Suprapubic skin (tissue), 4 donors: ENCODE data around the gene SH3RF1. TPM values are rescaled to one million over a fixed set of nuclear protein-coding genes. Genes with fewer than 3 reads are reported as not detected.

Experiments used
- DNase-seq, 2 donors: peaks; one replicate each; pipeline ENCODE4 v3.0.0-alpha.2; 2019; ENCODE audit warnings: low spot score in 2 of 2
- H3K27ac ChIP-seq: fragments of 200-600 bp; sonication (generic); one replicate; pipeline ENCODE4 v1.5.1; 2019
- H3K27me3 ChIP-seq: fragments of 200-600 bp; sonication (generic); one replicate; pipeline ENCODE4 v1.5.1; 2019
- H3K36me3 ChIP-seq: fragments of 200-600 bp; sonication (generic); one replicate; pipeline ENCODE4 v1.5.1; 2019
- H3K4me1 ChIP-seq: fragments of 200-600 bp; sonication (generic); one replicate; pipeline ENCODE4 v1.5.1; 2019
- H3K4me3 ChIP-seq: fragments of 200-600 bp; sonication (generic); one replicate; pipeline ENCODE4 v1.5.1; 2019; ENCODE audit warnings: mild to moderate bottlenecking
- H3K9me3 ChIP-seq: fragments of 200-600 bp; sonication (generic); one replicate; pipeline ENCODE4 v1.5.1; 2019
- EP300 ChIP-seq: sonication (generic); formaldehyde crosslinking; IDR thresholded peaks from one replicate; pipeline ENCODE4 v1.6.1; 2017; ENCODE audit warnings: antibody characterized with exemption
- POLR2A ChIP-seq, 2 donors: fragments of 450-650 bp; IDR thresholded peaks; one replicate each; pipeline ENCODE4 v1.6.1; 2017; ENCODE audit warnings: antibody characterized with exemption in 2 of 2, mild to moderate bottlenecking in 2 of 2, moderate library complexity in 2 of 2
- POLR2AphosphoS5 ChIP-seq, 3 donors: sonication (generic); formaldehyde crosslinking; IDR thresholded peaks; one replicate each; pipeline ENCODE4 v1.6.1; 2017; ENCODE audit warnings: antibody characterized with exemption in 3 of 3
- WGBS: methylation state at CpG from one replicate; pipeline ENCODE4 v1.1.5; 2018; 5-methylcytosine and 5-hydroxymethylcytosine counted together
- total RNA-seq, 4 donors: library from RNA; depleted of rRNA; stranded (reverse); fragments of >200 nt; gene quantifications; one replicate each; pipeline ENCODE4 v1.1.0, GENCODE V29; 2016
- TF ChIP-seq, protein P1 (sequence below), 2 donors: fragments of 200-600 bp in 1 of 2; fragments of 450-650 bp in 1 of 2; sonication (generic) in 1 of 2; IDR thresholded peaks; one replicate each; pipeline ENCODE4 v1.5.1; 2016 to 2019; ENCODE audit warnings: antibody characterized with exemption in 2 of 2, mild to moderate bottlenecking in 1 of 2, moderate library complexity in 1 of 2

The SH3RF1 gene
- total RNA-seq, 4 donors from 2014 or later = 10.8 to 18.1 (median 15.0) TPM

- DNase-seq = no peak
- Histone ChIP-seq H3K27me3 (no peaks in the 10 kb centered on the region), H3K36me3 (peaks cover 21% of the 10 kb centered on the region), H3K27ac (no peak overlapping the region), H3K4me1 (peaks cover 5% of the 10 kb centered on the region), H3K4me3 (no peak overlapping the region), H3K9me3 (no peaks in the 10 kb centered on the region)
- WGBS = 91% methylated on average over 2 of the region's 2 CpGs
- TF ChIP-seq POLR2AphosphoS5 (IDR thresholded peaks at IDR 0.05) (no peak), EP300 (no peak), POLR2A (IDR thresholded peaks at IDR 0.05) (no peak)
- TF ChIP-seq, protein P1, sequence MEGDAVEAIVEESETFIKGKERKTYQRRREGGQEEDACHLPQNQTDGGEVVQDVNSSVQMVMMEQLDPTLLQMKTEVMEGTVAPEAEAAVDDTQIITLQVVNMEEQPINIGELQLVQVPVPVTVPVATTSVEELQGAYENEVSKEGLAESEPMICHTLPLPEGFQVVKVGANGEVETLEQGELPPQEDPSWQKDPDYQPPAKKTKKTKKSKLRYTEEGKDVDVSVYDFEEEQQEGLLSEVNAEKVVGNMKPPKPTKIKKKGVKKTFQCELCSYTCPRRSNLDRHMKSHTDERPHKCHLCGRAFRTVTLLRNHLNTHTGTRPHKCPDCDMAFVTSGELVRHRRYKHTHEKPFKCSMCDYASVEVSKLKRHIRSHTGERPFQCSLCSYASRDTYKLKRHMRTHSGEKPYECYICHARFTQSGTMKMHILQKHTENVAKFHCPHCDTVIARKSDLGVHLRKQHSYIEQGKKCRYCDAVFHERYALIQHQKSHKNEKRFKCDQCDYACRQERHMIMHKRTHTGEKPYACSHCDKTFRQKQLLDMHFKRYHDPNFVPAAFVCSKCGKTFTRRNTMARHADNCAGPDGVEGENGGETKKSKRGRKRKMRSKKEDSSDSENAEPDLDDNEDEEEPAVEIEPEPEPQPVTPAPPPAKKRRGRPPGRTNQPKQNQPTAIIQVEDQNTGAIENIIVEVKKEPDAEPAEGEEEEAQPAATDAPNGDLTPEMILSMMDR (IDR thresholded peaks at IDR 0.05) = no peak
Observed at GRCh38 chr4:169098054-169098497, 172.7 kb downstream of the SH3RF1 start.

GRCh38 chr4:169096221-169096620, 174.5 kb downstream of the SH3RF1 start:
- 74% methylated on average over 4 of the region's 4 CpGs for WGBS
- no peak for DNase-seq
- Histone ChIP-seq H3K4me3 (no peak overlapping the region), H3K27ac (no peak overlapping the region), H3K27me3 (no peaks in the 10 kb centered on the region), H3K4me1 (peaks cover 5% of the 10 kb centered on the region), H3K9me3 (no peaks in the 10 kb centered on the region), H3K36me3 (peaks cover 26% of the 10 kb centered on the region)
- no peak for TF ChIP-seq POLR2AphosphoS5 (IDR thresholded peaks at IDR 0.05)
- TF ChIP-seq POLR2A (IDR thresholded peaks at IDR 0.05) = no peak
- TF ChIP-seq, protein P1 (IDR thresholded peaks at IDR 0.05) = no peak
- no peak for TF ChIP-seq EP300

DNA sequence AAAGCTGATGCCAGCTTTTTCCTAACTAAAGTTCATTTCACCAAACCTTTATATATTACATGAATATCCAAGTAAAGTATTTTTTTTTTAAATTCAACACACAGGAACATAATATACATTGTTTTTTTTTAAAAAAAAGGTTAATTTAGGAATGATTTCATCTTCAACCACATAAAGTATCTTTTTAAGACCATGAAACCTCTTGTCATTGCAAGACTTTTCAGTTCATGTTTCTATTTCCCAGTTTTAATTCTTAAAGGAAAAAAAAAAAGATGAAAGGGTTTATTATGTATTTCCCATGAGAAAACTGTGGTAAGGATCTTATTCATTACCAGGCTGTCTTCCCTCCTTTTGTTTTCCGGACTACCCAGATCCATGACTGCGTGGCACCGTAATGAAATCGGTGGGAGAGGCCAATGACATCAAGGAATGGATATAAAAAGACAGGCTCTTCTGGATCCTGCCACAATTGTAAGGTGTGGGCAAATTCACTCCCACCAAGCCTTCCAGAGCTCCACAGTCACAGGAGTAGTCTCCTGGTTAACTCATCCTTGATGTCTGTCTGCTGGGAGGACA, 176.0 kb downstream of the SH3RF1 start:
- no peaks in the 10 kb centered on the region for H3K27me3 ChIP-seq
- 74% methylated on average over 4 of the region's 4 CpGs for WGBS
- H3K4me3 ChIP-seq = no peak overlapping the region
- H3K27ac ChIP-seq = no peak overlapping the region
- H3K4me1 ChIP-seq = no peaks in the 10 kb centered on the region
- peaks cover 23% of the 10 kb centered on the region for H3K36me3 ChIP-seq
- no peak for DNase-seq
- H3K9me3 ChIP-seq = no peaks in the 10 kb centered on the region
- TF ChIP-seq POLR2AphosphoS5 (IDR thresholded peaks at IDR 0.05) (no peak), EP300 (no peak), POLR2A (IDR thresholded peaks at IDR 0.05) (no peak)
- TF ChIP-seq, protein P1 (IDR thresholded peaks at IDR 0.05) = no peak

- peaks cover 18% of the 10 kb centered on the region for H3K36me3 ChIP-seq
- WGBS = 90% methylated on average over 3 of the region's 3 CpGs
- H3K4me3 ChIP-seq = no peak overlapping the region
- no peaks in the 10 kb centered on the region for H3K9me3 ChIP-seq
- no peaks in the 10 kb centered on the region for H3K4me1 ChIP-seq
- no peak for TF ChIP-seq POLR2AphosphoS5 (IDR thresholded peaks at IDR 0.05)
- TF ChIP-seq, protein P1 (IDR thresholded peaks at IDR 0.05) = no peak
- TF ChIP-seq POLR2A (IDR thresholded peaks at IDR 0.05) = no peak
- no peak for TF ChIP-seq EP300
- H3K27ac ChIP-seq = no peak overlapping the region
- no peaks in the 10 kb centered on the region for H3K27me3 ChIP-seq
- DNase-seq = no peak
Observed at GRCh38 chr4:169092889-169093522, 177.8 kb downstream of the SH3RF1 start.

DNA sequence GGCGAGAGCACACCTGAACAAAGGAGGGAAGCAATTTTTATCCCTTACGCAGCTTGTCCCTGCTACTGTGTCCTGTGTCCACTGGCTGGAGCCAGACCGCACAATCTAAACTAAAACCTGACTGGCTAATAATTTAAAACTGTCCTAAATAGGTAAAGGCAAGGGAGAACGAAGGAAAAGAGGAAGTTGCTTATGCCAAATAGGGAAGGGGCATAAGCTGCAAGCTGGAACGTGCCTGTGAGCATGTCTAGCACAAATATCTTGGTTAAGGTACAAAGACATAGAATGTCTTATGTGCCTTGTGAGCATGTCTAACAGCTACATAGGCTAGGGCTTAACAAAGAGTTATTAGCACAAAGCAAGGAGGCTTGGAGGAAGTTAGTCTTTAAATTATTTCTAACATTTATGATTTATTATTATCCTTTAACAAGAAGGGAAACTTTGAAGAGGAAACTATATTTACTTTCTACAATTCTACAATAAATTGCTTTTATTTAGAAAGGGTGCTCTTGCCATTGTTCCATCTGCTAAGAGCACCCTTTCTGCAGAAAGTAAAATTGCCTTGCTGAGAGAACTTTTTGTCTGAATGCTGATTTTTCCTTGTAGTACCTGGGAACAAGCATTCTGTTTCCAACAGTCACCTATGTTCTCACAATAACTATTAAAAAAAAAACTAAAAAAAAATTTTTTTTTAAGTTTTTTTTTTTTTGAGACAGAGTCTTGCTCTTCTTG, 180.1 kb downstream of the SH3RF1 start:
- H3K9me3 ChIP-seq = no peaks in the 10 kb centered on the region
- 86% methylated on average over 5 of the region's 5 CpGs for WGBS
- no peaks in the 10 kb centered on the region for H3K4me1 ChIP-seq
- DNase-seq = no peak
- H3K27me3 ChIP-seq = no peaks in the 10 kb centered on the region
- no peak overlapping the region for H3K4me3 ChIP-seq
- H3K36me3 ChIP-seq = peaks cover 6% of the 10 kb centered on the region
- H3K27ac ChIP-seq = no peak overlapping the region
- TF ChIP-seq EP300 (no peak), POLR2AphosphoS5 (IDR thresholded peaks at IDR 0.05) (no peak)
